ENCODE data around the gene C13orf46. TPM values are rescaled to one million over a fixed set of nuclear protein-coding genes. Genes with fewer than 3 reads are reported as not detected.

C13orf46 gene
- total and polyA plus RNA-seq, 2 donors (not counting 1 experiment from before 2014, with no cell fraction given), result 0.50 to 0.56 TPM

- Histone ChIP-seq H3K4me2 (ENCODE audit: extremely low read depth, insufficient read depth, low read length) (no peak overlapping the region), H4K20me1 (ENCODE audit: control insufficient read depth, extremely low read depth, insufficient read depth, low read length) (no peaks in the 10 kb centered on the region), H3K27ac (ENCODE audit: insufficient read depth, low read length) (no peak overlapping the region), H3K4me1 (ENCODE audit: control insufficient read depth, extremely low read depth, insufficient read depth, low read length) (peaks cover 7% of the 10 kb centered on the region), H2AFZ (ENCODE audit: low read length) (no peak overlapping the region), H3K79me2 (ENCODE audit: control insufficient read depth, insufficient read depth, low read length) (peaks cover 2% of the 10 kb centered on the region), H3K36me3 (ENCODE audit: control insufficient read depth, insufficient read depth, low read length) (peaks cover 37% of the 10 kb centered on the region), H3K4me3 (replicated peaks in 1 of 4; ENCODE audit: control extremely low read depth in 1 of 4, insufficient read depth in 1 of 4, low read depth in 3 of 4, low read length in 4 of 4) (no peak overlapping the region), H3K9ac (ENCODE audit: insufficient read depth, low read length) (no peak overlapping the region), H3K9me3 (ENCODE audit: control insufficient read depth, insufficient read depth, low read depth, low read length) (no peaks in the 10 kb centered on the region), H3K27me3 (ENCODE audit: control insufficient read depth, insufficient read depth, low read length) (no peaks in the 10 kb centered on the region)
- TF ChIP-seq, protein P1, sequence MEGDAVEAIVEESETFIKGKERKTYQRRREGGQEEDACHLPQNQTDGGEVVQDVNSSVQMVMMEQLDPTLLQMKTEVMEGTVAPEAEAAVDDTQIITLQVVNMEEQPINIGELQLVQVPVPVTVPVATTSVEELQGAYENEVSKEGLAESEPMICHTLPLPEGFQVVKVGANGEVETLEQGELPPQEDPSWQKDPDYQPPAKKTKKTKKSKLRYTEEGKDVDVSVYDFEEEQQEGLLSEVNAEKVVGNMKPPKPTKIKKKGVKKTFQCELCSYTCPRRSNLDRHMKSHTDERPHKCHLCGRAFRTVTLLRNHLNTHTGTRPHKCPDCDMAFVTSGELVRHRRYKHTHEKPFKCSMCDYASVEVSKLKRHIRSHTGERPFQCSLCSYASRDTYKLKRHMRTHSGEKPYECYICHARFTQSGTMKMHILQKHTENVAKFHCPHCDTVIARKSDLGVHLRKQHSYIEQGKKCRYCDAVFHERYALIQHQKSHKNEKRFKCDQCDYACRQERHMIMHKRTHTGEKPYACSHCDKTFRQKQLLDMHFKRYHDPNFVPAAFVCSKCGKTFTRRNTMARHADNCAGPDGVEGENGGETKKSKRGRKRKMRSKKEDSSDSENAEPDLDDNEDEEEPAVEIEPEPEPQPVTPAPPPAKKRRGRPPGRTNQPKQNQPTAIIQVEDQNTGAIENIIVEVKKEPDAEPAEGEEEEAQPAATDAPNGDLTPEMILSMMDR (conservative IDR thresholded peaks at IDR 0.05 in 1 of 2, IDR thresholded peaks at IDR 0.05 in 1 of 2; ENCODE audit: low read depth in 1 of 2, low read length in 2 of 2), result no peak
- no peak for TF ChIP-seq EZH2 (IDR thresholded peaks at IDR 0.05; ENCODE audit: low read length, missing control alignments)
- DNase-seq (ENCODE audit: low read depth in 2 of 2), result no peak
Measured at GRCh38 chr13:113981611-113982295, 7.9 kb upstream of the C13orf46 start.

DNA sequence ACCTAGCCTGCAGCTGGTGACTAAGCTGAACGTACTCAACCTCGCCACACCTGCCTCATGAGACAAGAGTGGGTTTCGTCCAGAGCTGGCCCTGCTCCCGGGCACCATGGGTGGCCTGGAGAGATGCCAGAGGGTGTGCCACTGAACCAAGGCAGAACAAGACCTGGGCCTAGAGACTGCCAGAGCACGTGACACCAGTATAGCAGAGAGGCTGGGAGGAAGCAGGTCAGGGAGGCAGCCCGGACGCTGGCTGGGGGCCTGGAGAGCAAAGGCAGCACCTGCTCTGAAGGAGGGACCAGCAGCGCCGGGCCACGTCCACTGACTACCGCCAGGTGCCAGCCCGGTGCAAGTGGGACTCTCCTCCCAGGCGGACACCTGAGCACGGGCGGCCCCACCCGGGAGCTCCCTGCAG, 7.3 kb upstream of the C13orf46 start:
- H3K9me3 ChIP-seq (ENCODE audit: control insufficient read depth, insufficient read depth, low read depth, low read length), result no peaks in the 10 kb centered on the region
- H3K4me2 ChIP-seq (ENCODE audit: extremely low read depth, insufficient read depth, low read length), result no peak overlapping the region
- no peaks in the 10 kb centered on the region for H4K20me1 ChIP-seq (ENCODE audit: control insufficient read depth, extremely low read depth, insufficient read depth, low read length)
- no peak overlapping the region for H3K27ac ChIP-seq (ENCODE audit: insufficient read depth, low read length)
- no peak overlapping the region for H3K4me3 ChIP-seq (replicated peaks in 1 of 4; ENCODE audit: control extremely low read depth in 1 of 4, insufficient read depth in 1 of 4, low read depth in 3 of 4, low read length in 4 of 4)
- H3K9ac ChIP-seq (ENCODE audit: insufficient read depth, low read length), result no peak overlapping the region
- no peak overlapping the region for H2AFZ ChIP-seq (ENCODE audit: low read length)
- DNase-seq (ENCODE audit: low read depth in 2 of 2), result no peak
- peaks cover 2% of the 10 kb centered on the region for H3K79me2 ChIP-seq (ENCODE audit: control insufficient read depth, insufficient read depth, low read length)
- H3K27me3 ChIP-seq (ENCODE audit: control insufficient read depth, insufficient read depth, low read length), result no peaks in the 10 kb centered on the region
- peaks cover 37% of the 10 kb centered on the region for H3K36me3 ChIP-seq (ENCODE audit: control insufficient read depth, insufficient read depth, low read length)
- no peak for TF ChIP-seq EZH2 (IDR thresholded peaks at IDR 0.05; ENCODE audit: low read length, missing control alignments)
- TF ChIP-seq, protein P1 (conservative IDR thresholded peaks at IDR 0.05 in 1 of 2, IDR thresholded peaks at IDR 0.05 in 1 of 2; ENCODE audit: low read depth in 1 of 2, low read length in 2 of 2), result no peak
- peaks cover 11% of the 10 kb centered on the region for H3K4me1 ChIP-seq (ENCODE audit: control insufficient read depth, extremely low read depth, insufficient read depth, low read length)

- H2AFZ ChIP-seq (ENCODE audit: low read length), result no peak overlapping the region
- H3K79me2 ChIP-seq (ENCODE audit: control insufficient read depth, insufficient read depth, low read length), result peaks cover 2% of the 10 kb centered on the region
- no peak for DNase-seq (ENCODE audit: low read depth in 2 of 2)
- no peak overlapping the region for H3K4me2 ChIP-seq (ENCODE audit: extremely low read depth, insufficient read depth, low read length)
- H3K4me1 ChIP-seq (ENCODE audit: control insufficient read depth, extremely low read depth, insufficient read depth, low read length), result peaks cover 11% of the 10 kb centered on the region
- H3K36me3 ChIP-seq (ENCODE audit: control insufficient read depth, insufficient read depth, low read length), result peaks cover 38% of the 10 kb centered on the region
- H3K27ac ChIP-seq (ENCODE audit: insufficient read depth, low read length), result no peak overlapping the region
- TF ChIP-seq EZH2 (IDR thresholded peaks at IDR 0.05; ENCODE audit: low read length, missing control alignments), result no peak
- TF ChIP-seq, protein P1 (conservative IDR thresholded peaks at IDR 0.05 in 1 of 2, IDR thresholded peaks at IDR 0.05 in 1 of 2; ENCODE audit: low read depth in 1 of 2, low read length in 2 of 2), result no peak
- H3K9me3 ChIP-seq (ENCODE audit: control insufficient read depth, insufficient read depth, low read depth, low read length), result no peaks in the 10 kb centered on the region
- H3K4me3 ChIP-seq (replicated peaks in 1 of 4; ENCODE audit: control extremely low read depth in 1 of 4, insufficient read depth in 1 of 4, low read depth in 3 of 4, low read length in 4 of 4), result no peak overlapping the region
- H3K27me3 ChIP-seq (ENCODE audit: control insufficient read depth, insufficient read depth, low read length), result no peaks in the 10 kb centered on the region
- no peaks in the 10 kb centered on the region for H4K20me1 ChIP-seq (ENCODE audit: control insufficient read depth, extremely low read depth, insufficient read depth, low read length)
- H3K9ac ChIP-seq (ENCODE audit: insufficient read depth, low read length), result no peak overlapping the region
Measured at GRCh38 chr13:113980489-113981064, 6.7 kb upstream of the C13orf46 start.

Data from fibroblast of lung (primary cell).